ENCODE measurements around the gene RASL12.

GRCh38 chr15:65038428-65038827 lies 29.4 kb downstream of the RASL12 start:
- TF ChIP-seq CTCF (conservative IDR thresholded peaks at IDR 0.05 in 1 of 2, IDR thresholded peaks at IDR 0.05 in 1 of 2; ENCODE audit: low read depth in 1 of 2, low read length in 2 of 2): no peak
- TF ChIP-seq EZH2 (IDR thresholded peaks at IDR 0.05; ENCODE audit: low read length, missing control alignments): no peak

All from fibroblast of lung (primary cell).